Heart left ventricle (tissue), 16 donors: ENCODE results near the gene PTPRE. TPM values are rescaled to one million over a fixed set of nuclear protein-coding genes. Genes with fewer than 3 reads are reported as not detected.

Experiments used
- ATAC-seq, 4 donors: fragments of 200-7000 bp; cut with Tn5 transposase; one replicate each; pipeline ENCODE4 v1.9.1; 2020 to 2022; ENCODE audit warnings: moderate library complexity in 4 of 4, mild to moderate bottlenecking in 3 of 4, moderate number of reproducible peaks in 1 of 4
- DNase-seq, 5 donors: peaks; one replicate each; pipeline ENCODE4 v3.0.0-alpha.2; 2020
- H3K27ac ChIP-seq, 12 donors: fragments of 200-600 bp; sonication (generic) in 4 of 12; one replicate each; pipeline versions ENCODE4 v1.5.0 to v1.8.0; 2016 to 2022; ENCODE audit warnings: mild to moderate bottlenecking in 2 of 12
- H3K27me3 ChIP-seq, 9 donors: fragments of 200-600 bp; sonication (generic) in 2 of 9; one replicate each; pipeline versions ENCODE4 v1.5.1 to v1.8.0; 2016 to 2022; ENCODE audit warnings: mild to moderate bottlenecking in 3 of 9
- H3K36me3 ChIP-seq, 9 donors: fragments of 200-600 bp; sonication (generic) in 2 of 9; one replicate each; pipeline versions ENCODE4 v1.5.0 to v1.8.0; 2018 to 2022; ENCODE audit warnings: mild to moderate bottlenecking in 2 of 9
- H3K4me1 ChIP-seq, 12 donors: fragments of 200-600 bp; sonication (generic) in 4 of 12; one replicate each; pipeline versions ENCODE4 v1.5.0 to v1.8.0; 2016 to 2022; ENCODE audit warnings: mild to moderate bottlenecking in 3 of 12
- H3K4me3 ChIP-seq, 12 donors: fragments of 200-600 bp; sonication (generic) in 4 of 12; one replicate each; pipeline versions ENCODE4 v1.5.0 to v1.8.0; 2017 to 2022; ENCODE audit warnings: mild to moderate bottlenecking in 9 of 12, moderate library complexity in 4 of 12
- H3K9me3 ChIP-seq, 12 donors: fragments of 200-600 bp; sonication (generic) in 4 of 12; one replicate each; pipeline versions ENCODE4 v1.5.0 to v1.8.0; 2016 to 2022; ENCODE audit warnings: mild to moderate bottlenecking in 1 of 12
- CTCF ChIP-seq, 12 donors: fragments of 200-600 bp; sonication (generic) in 4 of 12; IDR thresholded peaks; one replicate each; pipeline versions ENCODE4 v1.5.0 to v1.8.0; 2018 to 2022; ENCODE audit warnings: antibody characterized with exemption in 12 of 12, mild to moderate bottlenecking in 5 of 12
- POLR2A ChIP-seq, 2 donors: fragments of 450-650 bp; IDR thresholded peaks; one replicate each; pipeline ENCODE4 v1.6.1; 2017; ENCODE audit warnings: antibody characterized with exemption in 2 of 2, mild to moderate bottlenecking in 2 of 2, moderate library complexity in 2 of 2
- WGBS, 4 donors: extraction: QIAGEN DNeasy Blood & Tissue Kit in 2 of 4; methylation state at CpG; one replicate each; pipeline versions ENCODE4 v1.1.5 to v1.1.7; 2013 to 2018; 5-methylcytosine and 5-hydroxymethylcytosine counted together
- intact Hi-C, 10 donors: fragments of 100-400 bp; cut with DNase I; formaldehyde crosslinking; loops; one replicate each; pipeline versions ENCODE4 v1.11.1 to v1.14.2; 2022
- polyA plus RNA-seq, 2 donors: library from polyadenylated mRNA; stranded (reverse); fragments of 200-250 nt; gene quantifications; one replicate each; pipeline ENCODE4 v1.2.3, GENCODE V29; 2013
- total RNA-seq, 9 donors: library from RNA; depleted of rRNA in 2 of 9; stranded (reverse); fragments of >200 nt in 2 of 9; fragmentation: NEBNext Ultra II Directional in 3 of 9; extraction: Animal tissue kit (Norgen Biotek cat#: 25700) in 3 of 9; gene quantifications; one replicate each; pipeline versions ENCODE4 v1.1.0 to v1.2.4, GENCODE V29; 2016 to 2023
- donor health status: ischemic (EF 13 %, LVEDD 7.1; RV severe dilation, severe dysfunction).
- donor health status: healthy with polysubstance abuse.
- donor health status: DM: no; HTN: yes; CAD: no.
- donor health status: DM: no; HTN: no; CAD: no.
- donor health status: ischemic (EF 25% LVEDD 6.9; RV normal size, moderate dysfunction).
- donor health status: ischemic (EF 25% LVEDD 5.7; RV mildly dilated, moderate dysfunction).
- donor health status: healthy.
- donor health status: DM: yes; HTN: yes; CAD: no.
- donor health status: ischemic (EF 35%, LVEDD 5.7; RV mildly dilated, moderate dysfunction).
- donor health status: nonischemic (EF 11% LVEDD 7.7; RV severe dilation, severe dysfunction).
- donor health status: DM: yes; HTN: yes; CAD: no.
- donor health status: PGD.
- donor health status: ischemic (EF 29% LVEDD 5.4; RV normal size, mild dysfunction).
- donor health status: nonischemic (EF 23%, LVEDD 6.1; RV moderate dilation, normal function).

PTPRE gene
- total and polyA plus RNA-seq, 11 donors, result 6.9 to 55.0 (median 24.1) TPM

DNA sequence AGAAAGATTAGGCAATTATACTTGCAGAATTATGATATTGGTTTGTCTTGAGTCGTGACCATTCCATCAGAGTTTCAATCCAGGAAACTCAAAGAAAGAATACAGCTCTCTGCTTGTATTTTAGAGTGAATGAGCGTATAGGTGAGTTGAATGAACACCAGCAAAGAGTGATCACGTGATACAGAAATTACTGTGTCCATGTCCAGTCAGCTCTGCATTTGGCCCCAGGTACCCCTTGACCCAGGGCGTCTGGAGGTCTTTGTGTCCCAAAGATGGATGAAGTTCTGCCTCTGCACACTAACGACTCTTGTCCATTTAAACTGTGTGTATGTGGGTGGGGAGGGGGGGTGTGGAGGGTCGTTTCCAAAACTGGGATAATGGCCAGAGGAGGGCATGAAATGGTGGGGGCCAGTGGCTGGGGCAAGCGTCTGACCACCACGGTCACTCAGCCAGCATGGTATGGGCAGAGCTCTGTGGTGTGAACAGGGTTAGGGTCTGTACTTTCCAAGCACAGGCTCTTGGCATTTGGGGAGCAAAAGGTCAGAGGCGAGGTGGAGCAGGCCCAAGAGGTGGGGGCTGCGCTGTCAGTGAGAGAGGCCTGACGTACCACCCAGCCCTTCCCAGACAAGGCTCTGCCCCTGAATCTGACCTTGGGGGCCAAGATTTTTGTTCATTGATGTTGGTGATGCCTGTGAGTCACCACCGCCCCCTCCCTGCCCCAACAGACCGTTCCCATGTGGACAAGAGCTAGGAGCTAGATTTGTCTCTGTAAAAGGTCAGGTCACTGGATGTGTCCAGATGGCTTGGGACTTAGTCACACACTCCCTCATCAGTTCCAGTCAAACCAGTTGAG lies 1.4 kb downstream of the PTPRE start:
- WGBS, 4 donors, result 54 to 68% (median 59%) methylated on average over 10 to 13 of the region's 13 CpGs
- Histone ChIP-seq H3K4me1 (peaks cover 0 to 61% (median 42%) of the 10 kb centered on the region in 12 donors), H3K9me3 (no peaks in the 10 kb centered on the region), H3K4me3 (peak overlapping the region; percentile 58 to 92 (median 76)), H3K27me3 (no peaks in the 10 kb centered on the region), H3K36me3 (no peaks in the 10 kb centered on the region), H3K27ac (peak overlapping the region in 11 of 12 donors; percentile 85 to 98 (median 92))
- intact Hi-C loops, result loop anchor here in 6 of 10 donors (2.0 to 10.0 kb wide), 6 partner anchors 102 to 246 kb away; no protein-coding TSS in a partner anchor
- TF ChIP-seq POLR2A (IDR thresholded peaks at IDR 0.05) (no peak), CTCF (IDR thresholded peaks at IDR 0.05) (no peak)
- ATAC-seq (peak in 3 of 4 donors; percentile 18 to 76 (median 62)), DNase-seq (peak in 3 of 5 donors; percentile 57 to 86 (median 72))

DNA sequence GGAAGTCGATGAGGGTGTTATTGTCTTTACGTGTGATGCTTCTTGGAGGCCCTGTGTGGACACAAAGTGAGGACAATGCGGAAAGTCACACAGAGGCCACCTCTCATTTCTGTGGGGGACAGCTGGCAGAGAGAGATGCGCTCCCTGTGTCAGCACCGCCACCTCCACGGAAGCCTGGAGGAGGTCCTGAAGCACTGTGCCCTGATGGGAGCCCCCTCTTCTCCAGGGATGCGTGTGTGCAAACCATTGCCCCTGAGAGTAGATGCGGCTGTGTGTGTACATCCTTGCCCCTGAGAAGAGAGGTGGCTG lies 2.0 kb downstream of the PTPRE start:
- no peak for TF ChIP-seq CTCF (IDR thresholded peaks at IDR 0.05)
- no peaks in the 10 kb centered on the region for H3K9me3 ChIP-seq
- 87 to 92% (median 88%) methylated on average over 7 to 8 of the region's 8 CpGs for WGBS, 4 donors
- peak overlapping the region in 1 of 12 donors; percentile 79 for H3K4me3 ChIP-seq
- ATAC-seq (no peak), DNase-seq (peak in 1 of 5 donors; percentile 33)
- H3K4me1 ChIP-seq, result peaks cover 0 to 67% (median 45%) of the 10 kb centered on the region in 12 donors
- no peaks in the 10 kb centered on the region for H3K27me3 ChIP-seq
- peak overlapping the region in 7 of 12 donors; percentile 60 to 98 (median 89) for H3K27ac ChIP-seq
- intact Hi-C loops, result loop anchor here in 6 of 10 donors (2.0 to 10.0 kb wide), 6 partner anchors 102 to 246 kb away; no protein-coding TSS in a partner anchor
- H3K36me3 ChIP-seq, result no peaks in the 10 kb centered on the region

DNA sequence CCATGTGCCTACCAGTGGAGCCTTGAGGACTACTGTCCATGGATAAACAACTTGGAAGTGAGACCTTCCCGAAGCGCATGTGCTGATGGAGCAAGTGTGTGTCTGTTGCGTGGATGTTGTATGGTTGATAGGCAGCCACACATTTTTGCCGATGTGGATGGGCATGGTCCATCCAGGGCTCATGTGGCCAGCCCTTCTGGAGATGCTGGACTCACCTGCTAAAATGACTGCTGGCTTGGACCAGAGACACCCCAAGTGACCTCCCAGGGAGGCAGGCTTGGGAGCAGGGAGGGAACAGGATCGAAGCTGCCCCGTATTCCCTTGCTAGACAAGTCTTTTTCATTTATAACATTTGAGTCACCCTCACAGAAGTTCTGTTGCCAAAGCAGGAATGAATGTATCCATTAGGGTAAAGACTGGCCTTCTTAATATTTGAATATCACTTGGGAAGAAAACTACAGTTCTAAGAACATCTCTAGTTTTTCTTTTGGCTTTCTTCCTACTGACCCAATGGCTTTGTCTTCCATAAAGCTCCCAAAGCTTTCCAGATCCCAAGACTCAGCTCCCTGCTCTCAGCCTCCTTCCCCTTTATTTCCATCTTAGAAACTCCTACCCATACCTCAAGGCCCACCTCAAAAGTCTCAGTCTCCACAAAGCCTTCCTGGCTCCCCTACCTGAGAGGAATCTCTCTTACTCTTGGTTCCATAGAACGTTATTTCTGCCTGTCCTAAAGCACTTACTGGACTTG lies 3.0 kb downstream of the PTPRE start:
- Histone ChIP-seq H3K9me3 (no peaks in the 10 kb centered on the region), H3K4me3 (no peak overlapping the region), H3K27me3 (no peaks in the 10 kb centered on the region), H3K4me1 (peaks cover 0 to 74% (median 52%) of the 10 kb centered on the region in 12 donors), H3K27ac (peak overlapping the region in 6 of 12 donors; percentile 12 to 92 (median 62)), H3K36me3 (no peaks in the 10 kb centered on the region)
- intact Hi-C loops, result loop anchor here in 7 of 10 donors (2.0 to 10.0 kb wide), 8 partner anchors 57 to 245 kb away; no protein-coding TSS in a partner anchor
- 78 to 94% (median 86%) methylated on average over 7 of the region's 7 CpGs for WGBS, 4 donors
- ATAC-seq (no peak), DNase-seq (peak in 1 of 5 donors; percentile 30)
- TF ChIP-seq CTCF (IDR thresholded peaks at IDR 0.05), result no peak
- TF ChIP-seq POLR2A (IDR thresholded peaks at IDR 0.05), result no peak

DNA sequence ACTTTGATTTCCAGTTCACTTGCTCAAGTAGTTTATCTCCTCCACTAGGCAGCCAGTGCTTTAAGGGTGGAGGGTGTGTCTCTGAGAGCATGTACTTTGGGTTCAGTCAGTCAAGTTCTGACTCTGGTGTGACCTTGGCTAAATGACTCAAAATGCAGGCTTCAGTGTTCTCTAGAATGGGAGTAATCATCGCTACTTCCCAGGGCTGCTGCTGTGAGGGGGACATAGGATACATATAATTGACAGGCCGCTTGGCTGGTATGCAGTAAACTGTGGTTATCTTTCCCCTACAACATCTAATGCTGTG lies 3.5 kb downstream of the PTPRE start:
- H3K27ac ChIP-seq, result peak overlapping the region in 4 of 12 donors; percentile 12 to 92 (median 84)
- DNase-seq, result no peak
- peaks cover 0 to 74% (median 54%) of the 10 kb centered on the region in 12 donors for H3K4me1 ChIP-seq
- intact Hi-C loops, result loop anchor here in 3 of 10 donors (2.0 to 5.0 kb wide), 2 partner anchors 57 to 92 kb away; no protein-coding TSS in a partner anchor
- no peaks in the 10 kb centered on the region for H3K27me3 ChIP-seq
- no peak for ATAC-seq
- no peaks in the 10 kb centered on the region for H3K9me3 ChIP-seq
- no peaks in the 10 kb centered on the region for H3K36me3 ChIP-seq
- no peak for TF ChIP-seq CTCF (IDR thresholded peaks at IDR 0.05)
- WGBS, 4 donors, result 90 to 98% (median 95%) methylated on average over 2 of the region's 2 CpGs
- H3K4me3 ChIP-seq, result no peak overlapping the region
